Stomach smooth muscle (tissue), 2 donors: Measurements from ENCODE around the gene CDON.

Experiments
- H3K27ac ChIP-seq: one replicate; pipeline ENCODE4 v1.7.0; 2013; ENCODE audit warnings: mild to moderate bottlenecking, low read length, inconsistent platforms
- H3K27me3 ChIP-seq, 2 donors: one replicate each; pipeline ENCODE4 v1.7.0; 2013; ENCODE audit warnings: low read length in 2 of 2; ENCODE audit not compliant: insufficient read depth in 2 of 2, control insufficient read depth in 1 of 2
- H3K36me3 ChIP-seq, 2 donors: one replicate each; pipeline ENCODE4 v1.7.0; 2013; ENCODE audit warnings: low read length in 2 of 2; ENCODE audit not compliant: control insufficient read depth in 2 of 2, insufficient read depth in 2 of 2
- H3K4me1 ChIP-seq: one replicate; pipeline ENCODE4 v1.7.0; 2013; ENCODE audit warnings: low read length; ENCODE audit not compliant: control insufficient read depth, insufficient read depth
- H3K4me3 ChIP-seq, 2 donors: one replicate each; pipeline ENCODE4 v1.7.0; 2013; ENCODE audit warnings: low read length in 2 of 2
- H3K9ac ChIP-seq, 2 donors: one replicate each; pipeline ENCODE4 v1.7.0; 2013; ENCODE audit warnings: low read length in 2 of 2, mild to moderate bottlenecking in 1 of 2
- H3K9me3 ChIP-seq, 2 donors: one replicate each; pipeline ENCODE4 v1.7.0; 2013; ENCODE audit warnings: low read length in 2 of 2; ENCODE audit not compliant: control insufficient read depth in 2 of 2
- donor health status: healthy.
- donor health status: Pancreatic carcinoma.

The CDON gene

GRCh38 chr11:126024123-126024522, 38.5 kb downstream of the CDON start:
- no peak overlapping the region for H3K9ac ChIP-seq
- no peaks in the 10 kb centered on the region for H3K27me3 ChIP-seq
- peak overlapping the region; percentile 81 for H3K27ac ChIP-seq
- peaks cover 27% of the 10 kb centered on the region for H3K4me1 ChIP-seq
- no peaks in the 10 kb centered on the region for H3K9me3 ChIP-seq
- peaks cover 3 to 4% of the 10 kb centered on the region in 2 donors for H3K36me3 ChIP-seq
- no peak overlapping the region for H3K4me3 ChIP-seq

DNA sequence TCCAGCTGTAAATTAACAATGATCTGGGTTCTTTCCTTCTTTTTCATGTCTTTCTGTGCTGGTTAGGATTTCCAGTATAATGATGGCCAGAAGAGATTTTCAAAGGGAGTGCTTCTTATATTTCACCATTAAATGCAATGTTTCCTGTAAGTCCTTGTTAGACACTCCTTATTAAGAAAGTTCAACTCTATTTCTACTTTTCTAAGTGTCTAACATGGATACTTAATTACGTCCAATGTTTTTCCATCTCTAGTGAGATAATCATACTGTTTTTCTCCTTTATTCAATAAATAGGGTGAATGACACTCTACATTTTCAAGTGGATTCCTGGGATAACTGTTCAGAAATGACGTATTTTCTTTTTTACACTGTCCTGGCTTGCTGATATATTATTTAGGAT, 49.8 kb downstream of the CDON start:
- no peaks in the 10 kb centered on the region for H3K27me3 ChIP-seq
- H3K9me3 ChIP-seq = no peaks in the 10 kb centered on the region
- no peak overlapping the region for H3K4me3 ChIP-seq
- no peak overlapping the region for H3K9ac ChIP-seq
- no peak overlapping the region for H3K27ac ChIP-seq
- no peaks in the 10 kb centered on the region for H3K4me1 ChIP-seq
- peaks cover 21 to 30% of the 10 kb centered on the region in 2 donors for H3K36me3 ChIP-seq

DNA sequence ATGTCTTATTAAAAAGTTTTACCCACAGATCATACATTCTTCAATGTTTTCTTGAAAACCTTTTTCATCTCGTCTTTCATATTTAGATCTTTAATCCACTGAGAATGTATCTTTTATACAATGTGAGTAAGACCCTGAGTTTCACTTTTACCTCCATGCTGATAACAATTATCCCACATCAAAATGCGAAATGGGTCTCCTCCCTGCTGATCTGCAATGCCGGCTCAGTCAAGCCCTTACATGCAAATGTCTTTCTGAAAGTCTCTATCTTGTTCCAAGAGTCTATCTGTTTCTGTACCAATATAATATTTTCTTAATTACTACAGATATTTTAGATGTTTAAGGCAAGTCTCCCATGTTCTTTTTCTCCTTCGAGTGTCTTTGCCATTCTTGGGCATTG, 50.9 kb downstream of the CDON start:
- no peak overlapping the region for H3K9ac ChIP-seq
- peaks cover 17 to 21% of the 10 kb centered on the region in 2 donors for H3K36me3 ChIP-seq
- H3K27me3 ChIP-seq = no peaks in the 10 kb centered on the region
- H3K4me1 ChIP-seq = peaks cover 4% of the 10 kb centered on the region
- no peak overlapping the region for H3K4me3 ChIP-seq
- H3K27ac ChIP-seq = no peak overlapping the region
- H3K9me3 ChIP-seq = no peaks in the 10 kb centered on the region

GRCh38 chr11:126011265-126011664, 51.4 kb downstream of the CDON start:
- Histone ChIP-seq H3K27ac (no peak overlapping the region), H3K9me3 (no peaks in the 10 kb centered on the region), H3K36me3 (peaks cover 13 to 18% of the 10 kb centered on the region in 2 donors), H3K4me1 (peaks cover 4% of the 10 kb centered on the region), H3K4me3 (no peak overlapping the region), H3K9ac (no peak overlapping the region), H3K27me3 (no peaks in the 10 kb centered on the region)

DNA sequence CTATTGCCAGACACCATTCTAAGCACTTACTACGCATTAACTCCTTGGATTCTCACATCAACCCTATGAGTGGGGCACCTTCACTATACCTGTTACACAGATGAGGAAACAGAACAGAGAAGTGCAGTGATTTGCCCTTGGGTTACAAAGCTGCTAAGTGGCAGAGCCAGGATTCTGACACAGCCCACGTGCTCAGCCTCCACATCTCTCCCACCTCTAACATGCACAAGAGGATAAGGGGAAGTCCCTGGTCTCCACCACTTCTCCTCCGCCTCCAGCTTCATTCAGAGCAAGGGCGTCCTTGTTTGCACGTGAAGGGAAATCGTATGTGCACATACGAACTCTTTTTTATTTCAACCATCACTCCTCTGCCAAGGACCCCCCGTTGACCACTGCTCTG, 53.7 kb downstream of the CDON start:
- H3K4me1 ChIP-seq = peaks cover 4% of the 10 kb centered on the region
- no peak overlapping the region for H3K9ac ChIP-seq
- no peak overlapping the region for H3K4me3 ChIP-seq
- H3K27ac ChIP-seq = no peak overlapping the region
- peaks cover 11 to 17% of the 10 kb centered on the region in 2 donors for H3K36me3 ChIP-seq
- H3K27me3 ChIP-seq = no peaks in the 10 kb centered on the region
- no peaks in the 10 kb centered on the region for H3K9me3 ChIP-seq

GRCh38 chr11:126007238-126007637, 55.4 kb downstream of the CDON start:
- H3K27ac ChIP-seq = no peak overlapping the region

GRCh38 chr11:126006068-126006467, 56.6 kb downstream of the CDON start:
- Histone ChIP-seq H3K4me3 (no peak overlapping the region), H3K4me1 (peaks cover 4% of the 10 kb centered on the region), H3K36me3 (peaks cover 25 to 26% of the 10 kb centered on the region in 2 donors), H3K27me3 (no peaks in the 10 kb centered on the region), H3K27ac (no peak overlapping the region), H3K9me3 (no peaks in the 10 kb centered on the region), H3K9ac (no peak overlapping the region)

More at GRCh38 chr11:126007238-126007637, 55.4 kb downstream of the CDON start:
- Histone ChIP-seq H3K4me1 (peaks cover 4% of the 10 kb centered on the region), H3K27me3 (no peaks in the 10 kb centered on the region), H3K9me3 (no peaks in the 10 kb centered on the region), H3K36me3 (peaks cover 21 to 24% of the 10 kb centered on the region in 2 donors), H3K4me3 (no peak overlapping the region), H3K9ac (no peak overlapping the region)

DNA sequence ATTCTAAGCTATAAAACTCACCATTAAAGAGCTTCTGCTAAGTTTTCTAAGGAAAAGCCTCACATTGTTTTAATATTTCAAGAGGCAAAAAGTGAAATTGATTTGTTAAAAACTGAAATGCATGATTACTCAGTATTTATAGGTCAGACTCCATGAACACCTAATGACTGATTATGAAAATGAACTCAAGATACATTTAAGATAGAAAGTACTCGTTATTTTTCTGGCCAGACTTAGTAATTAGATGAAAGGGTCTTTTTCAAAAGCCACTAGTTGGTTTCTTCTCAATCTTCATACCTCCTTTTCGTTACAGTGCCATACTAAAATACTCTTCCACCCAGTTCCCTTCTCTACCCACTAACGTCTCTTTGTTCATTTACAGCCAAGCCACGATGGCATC, 60.5 kb downstream of the CDON start:
- no peak overlapping the region for H3K27ac ChIP-seq
- peaks cover 30 to 34% of the 10 kb centered on the region in 2 donors for H3K36me3 ChIP-seq
- no peaks in the 10 kb centered on the region for H3K27me3 ChIP-seq
- no peaks in the 10 kb centered on the region for H3K4me1 ChIP-seq
- no peaks in the 10 kb centered on the region for H3K9me3 ChIP-seq
- H3K4me3 ChIP-seq = no peak overlapping the region
- H3K9ac ChIP-seq = no peak overlapping the region

DNA sequence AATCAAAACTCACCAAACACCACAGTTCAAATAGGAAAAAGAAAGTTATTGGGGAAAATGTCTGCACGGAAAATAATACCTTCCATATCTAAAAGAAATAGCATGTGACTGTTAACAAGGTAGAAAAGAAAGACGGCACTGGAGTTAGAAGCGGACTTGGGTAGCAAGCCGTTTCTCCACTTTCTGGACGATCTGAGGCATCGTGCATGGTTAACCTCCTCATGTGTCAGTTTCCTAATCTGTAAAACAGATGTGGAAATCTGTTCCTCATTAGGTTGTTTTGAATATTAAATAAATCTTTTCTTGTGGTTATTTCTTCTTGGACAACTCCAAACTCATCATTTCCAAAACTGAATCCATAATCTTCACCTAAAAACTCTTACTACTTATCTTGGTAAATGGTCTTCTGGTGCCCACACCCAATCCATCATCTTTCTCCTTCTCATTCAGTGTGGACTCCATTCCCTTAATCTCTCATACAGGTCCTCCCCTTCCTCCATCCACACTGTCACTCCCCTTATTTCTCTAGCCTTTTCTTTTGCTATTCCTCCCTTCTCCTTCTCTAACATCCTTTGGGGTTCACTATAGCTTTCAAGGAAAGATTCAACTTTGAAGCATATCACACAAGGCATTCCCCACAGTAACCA, 63.3 kb downstream of the CDON start:
- Histone ChIP-seq H3K9me3 (no peaks in the 10 kb centered on the region), H3K4me3 (no peak overlapping the region), H3K4me1 (no peaks in the 10 kb centered on the region), H3K9ac (no peak overlapping the region), H3K36me3 (peaks cover 38 to 47% of the 10 kb centered on the region in 2 donors), H3K27me3 (no peaks in the 10 kb centered on the region), H3K27ac (no peak overlapping the region)

DNA sequence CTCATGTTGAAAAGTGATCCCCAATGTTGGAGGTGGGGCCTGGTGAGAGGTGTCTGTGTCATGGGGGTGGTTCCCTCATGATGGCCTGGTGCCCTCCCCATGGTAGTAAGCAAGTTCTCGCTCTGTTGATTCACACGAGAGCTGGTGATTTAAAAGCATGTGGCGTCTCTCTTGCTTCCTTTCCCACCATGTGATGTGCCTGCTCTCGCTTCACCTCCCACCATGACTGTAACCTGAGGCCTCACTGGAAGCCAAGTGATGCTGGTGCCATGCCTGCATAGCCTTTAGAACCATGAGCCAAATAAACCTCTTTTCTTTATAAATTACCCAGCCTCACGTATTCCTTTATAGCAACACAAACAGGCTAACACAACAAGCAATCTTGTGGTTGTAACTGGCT, 64.4 kb downstream of the CDON start:
- Histone ChIP-seq H3K9me3 (no peaks in the 10 kb centered on the region), H3K4me1 (no peaks in the 10 kb centered on the region), H3K4me3 (no peak overlapping the region), H3K27me3 (no peaks in the 10 kb centered on the region), H3K36me3 (peaks cover 39 to 52% of the 10 kb centered on the region in 2 donors), H3K27ac (no peak overlapping the region), H3K9ac (no peak overlapping the region)

DNA sequence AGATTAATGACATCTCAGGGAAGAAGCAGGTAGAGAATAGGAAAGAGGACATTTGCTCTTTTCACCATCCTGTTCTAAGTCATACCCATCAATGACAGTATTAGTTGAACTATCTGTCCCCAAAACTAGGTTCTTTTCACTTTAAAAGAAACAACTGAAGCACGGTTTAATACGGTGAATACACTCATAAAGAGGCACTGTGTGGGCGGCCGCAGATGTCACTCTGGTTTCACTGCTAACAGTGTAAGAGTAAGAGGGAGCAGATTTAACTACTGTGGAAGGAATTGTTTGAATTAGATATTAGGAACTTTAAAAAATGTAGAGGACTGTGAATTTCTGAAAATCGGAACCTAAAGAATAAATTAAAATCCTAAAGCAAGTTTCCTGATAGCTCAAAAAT, 67.4 kb downstream of the CDON start:
- no peak overlapping the region for H3K4me3 ChIP-seq
- no peak overlapping the region for H3K9ac ChIP-seq
- H3K27me3 ChIP-seq = no peaks in the 10 kb centered on the region
- no peaks in the 10 kb centered on the region for H3K9me3 ChIP-seq
- no peaks in the 10 kb centered on the region for H3K4me1 ChIP-seq
- no peak overlapping the region for H3K27ac ChIP-seq
- H3K36me3 ChIP-seq = peaks cover 38 to 42% of the 10 kb centered on the region in 2 donors
